IMR-90 (cell line): ENCODE results near the gene POU3F3. TPM values are rescaled to one million over a fixed set of nuclear protein-coding genes. Genes with fewer than 3 reads are reported as not detected.

Experiments used
- ATAC-seq: fragments of 200-7000 bp; cut with Tn5 transposase; 2 replicates; pipeline ENCODE4 v1.9.1; 2020; ENCODE audit warnings: low read depth, mild to moderate bottlenecking, moderate library complexity
- BruUV-seq: library from RNA; stranded (reverse); fragments of 400-500 nt; replicated peaks from 2 replicates; lab custom pipeline; 2021; lab: Mats Ljungman, UMichigan
- CTCF ChIA-PET: fragments of 300-600 bp; formaldehyde crosslinking; extraction: SDS; loops from one replicate; lab custom pipeline; 2021; ENCODE audit warnings: antibody characterized with exemption; lab: Yijun Ruan, JAX
- POLR2A ChIA-PET: fragments of 300-600 bp; sonication (Branson Sonifier 250); formaldehyde crosslinking; loops from one replicate; lab custom pipeline; 2022; ENCODE audit warnings: antibody characterized with exemption; ENCODE audit not compliant: unreplicated experiment; lab: Charles Lee
- DNase-seq: peaks from one replicate; pipeline ENCODE4 v3.0.0; 2013
- H2AFZ ChIP-seq: replicated peaks from 2 replicates; pipeline ENCODE3; 2013; ENCODE audit warnings: low read length, mild to moderate bottlenecking; ENCODE audit not compliant: poor library complexity
- H2AK5ac ChIP-seq: 2 replicates; pipeline ENCODE4 v1.6.1; 2013; ENCODE audit warnings: low read depth, low read length, inconsistent platforms
- H2AK9ac ChIP-seq: replicated peaks from 2 replicates; pipeline ENCODE3; 2013; ENCODE audit warnings: mild to moderate bottlenecking, low read depth, low read length, moderate library complexity; ENCODE audit not compliant: poor library complexity
- H2BK120ac ChIP-seq: 2 replicates; pipeline ENCODE4 v1.6.1; 2013; ENCODE audit warnings: low read depth, low read length, inconsistent platforms
- H2BK15ac ChIP-seq: 3 replicates; pipeline ENCODE4 v1.6.1; 2013; ENCODE audit warnings: low read depth, low read length, inconsistent platforms
- H2BK20ac ChIP-seq: 2 replicates; pipeline ENCODE4 v1.6.1; 2013; ENCODE audit warnings: low read depth, mild to moderate bottlenecking, inconsistent platforms, low read length, moderate library complexity
- H2BK5ac ChIP-seq: 2 replicates; pipeline ENCODE4 v1.6.1; 2013; ENCODE audit warnings: mild to moderate bottlenecking, low read depth, low read length, inconsistent platforms; ENCODE audit not compliant: poor library complexity, severe bottlenecking
- H3K14ac ChIP-seq: replicated peaks from 2 replicates; pipeline ENCODE4 v1.6.1; 2013; ENCODE audit warnings: low read depth, low read length, inconsistent platforms
- H3K18ac ChIP-seq: 2 replicates; pipeline ENCODE4 v1.6.1; 2013; ENCODE audit warnings: low read depth, low read length, control low read depth
- H3K23ac ChIP-seq: 2 replicates; pipeline ENCODE4 v1.6.1; 2013; ENCODE audit warnings: low read depth, low read length, inconsistent platforms
- H3K27ac ChIP-seq: 2 replicates; pipeline ENCODE4 v1.5.1; 2013; ENCODE audit warnings: mild to moderate bottlenecking, control low read depth, low read length; ENCODE audit not compliant: insufficient read depth
- H3K27me3 ChIP-seq: 2 replicates; pipeline ENCODE4 v1.6.1; 2013; ENCODE audit warnings: low read length; ENCODE audit not compliant: control insufficient read depth, insufficient read depth
- H3K36me3 ChIP-seq: 2 replicates; pipeline ENCODE4 v1.6.1; 2013; ENCODE audit warnings: low read length, mixed read lengths; ENCODE audit not compliant: control insufficient read depth, insufficient read depth
- H3K4ac ChIP-seq: 2 replicates; pipeline ENCODE4 v1.6.1; 2013; ENCODE audit warnings: low read depth, low read length, inconsistent platforms
- H3K4me1 ChIP-seq: 2 replicates; pipeline ENCODE4 v1.6.1; 2013; ENCODE audit warnings: low read length, mixed read lengths; ENCODE audit not compliant: control insufficient read depth, insufficient read depth
- H3K4me2 ChIP-seq: 2 replicates; pipeline ENCODE4 v1.6.1; 2013; ENCODE audit warnings: low read depth, mild to moderate bottlenecking, control low read depth, low read length, moderate library complexity
- H3K4me3 ChIP-seq: 2 replicates; pipeline ENCODE4 v1.5.1; 2013; ENCODE audit warnings: low read depth, mild to moderate bottlenecking, control low read depth, low read length, moderate library complexity; ENCODE audit not compliant: insufficient read depth
- H3K56ac ChIP-seq: 2 replicates; pipeline ENCODE4 v1.6.1; 2013; ENCODE audit warnings: low read length, inconsistent platforms; ENCODE audit not compliant: insufficient read depth; ENCODE audit errors: extremely low read depth
- H3K79me1 ChIP-seq, 2 experiments: 2 replicates each; pipeline ENCODE4 v1.6.1; 2013; ENCODE audit warnings: low read length in 2 of 2, inconsistent platforms in 1 of 2, low read depth in 1 of 2
- H3K9ac ChIP-seq: 2 replicates; pipeline ENCODE4 v1.6.1; 2013; ENCODE audit warnings: low read depth, low read length, control low read depth
- H3K9me1 ChIP-seq: 2 replicates; pipeline ENCODE4 v1.6.1; 2013; ENCODE audit warnings: low read length, inconsistent platforms; ENCODE audit not compliant: insufficient read depth
- H3K9me3 ChIP-seq: 2 replicates; pipeline ENCODE4 v1.6.1; 2013; ENCODE audit warnings: low read length; ENCODE audit not compliant: control insufficient read depth, insufficient read depth
- H4K20me1 ChIP-seq: 2 replicates; pipeline ENCODE4 v1.6.1; 2013; ENCODE audit warnings: low read length, inconsistent platforms; ENCODE audit not compliant: insufficient read depth
- H4K5ac ChIP-seq: 2 replicates; pipeline ENCODE4 v1.6.1; 2013; ENCODE audit warnings: mild to moderate bottlenecking, low read depth, low read length, control low read depth
- H4K8ac ChIP-seq, 2 experiments: 2 replicates each; pipeline ENCODE4 v1.6.1; 2013; ENCODE audit warnings: low read depth in 2 of 2, low read length in 2 of 2, control low read depth in 1 of 2, inconsistent platforms in 1 of 2
- H4K91ac ChIP-seq: 2 replicates; pipeline ENCODE4 v1.6.1; 2013; ENCODE audit warnings: low read depth, low read length, inconsistent platforms; ENCODE audit not compliant: insufficient read depth
- BHLHE40 ChIP-seq: fragments of 150-350 bp; IDR thresholded peaks from 2 replicates; pipeline ENCODE4 v1.6.1; 2016; ENCODE audit warnings: mild to moderate bottlenecking, low read depth, low read length
- CEBPB ChIP-seq: IDR thresholded peaks from 2 replicates; pipeline ENCODE4 v1.6.1; 2012; ENCODE audit warnings: low read depth, low read length, improper control_type of control experiment
- CHD1 ChIP-seq: IDR thresholded peaks from 2 replicates; pipeline ENCODE4 v1.6.1; 2012; ENCODE audit warnings: low read depth, low read length, improper control_type of control experiment
- FOS ChIP-seq: fragments of 150-350 bp; IDR thresholded peaks from 2 replicates; pipeline ENCODE4 v1.6.1; 2016; ENCODE audit warnings: low read depth, low read length
- MAFK ChIP-seq: IDR thresholded peaks from 2 replicates; pipeline ENCODE4 v1.6.1; 2012; ENCODE audit warnings: low read depth, low read length, improper control_type of control experiment
- MAZ ChIP-seq: IDR thresholded peaks from 2 replicates; pipeline ENCODE4 v1.6.1; 2012; ENCODE audit warnings: low read depth, mild to moderate bottlenecking, low read length, improper control_type of control experiment, moderate library complexity, borderline replicate concordance
- MXI1 ChIP-seq: IDR thresholded peaks from 2 replicates; pipeline ENCODE4 v1.6.1; 2012; ENCODE audit warnings: low read depth, mild to moderate bottlenecking, low read length, moderate library complexity, borderline replicate concordance
- NFE2L2 ChIP-seq: fragments of 150-350 bp; IDR thresholded peaks from 2 replicates; pipeline ENCODE4 v1.6.1; 2016; ENCODE audit warnings: low read depth, mild to moderate bottlenecking, low read length
- POLR2A ChIP-seq: IDR thresholded peaks from 2 replicates; pipeline ENCODE4 v1.6.1; 2012; ENCODE audit warnings: mild to moderate bottlenecking, low read depth, low read length
- RAD21 ChIP-seq: IDR thresholded peaks from 2 replicates; pipeline ENCODE4 v1.6.1; 2012; ENCODE audit warnings: low read length, improper control_type of control experiment
- RCOR1 ChIP-seq: IDR thresholded peaks from 2 replicates; pipeline ENCODE4 v1.6.1; 2012; ENCODE audit warnings: mild to moderate bottlenecking, low read length, improper control_type of control experiment; ENCODE audit not compliant: insufficient replicate concordance
- RFX5 ChIP-seq: IDR thresholded peaks from 2 replicates; pipeline ENCODE4 v1.8.0; 2012; ENCODE audit warnings: low read depth, mild to moderate bottlenecking, low read length, moderate library complexity
- SMC3 ChIP-seq: fragments of 150-350 bp; IDR thresholded peaks from 2 replicates; pipeline ENCODE4 v1.6.1; 2016; ENCODE audit warnings: low read depth, mild to moderate bottlenecking, antibody characterized with exemption, low read length, moderate library complexity
- WGBS, 2 experiments: methylation state at CpG; one replicate each; pipeline versions ENCODE4 v1.1.5 to v1.1.7; 2013; ENCODE audit warnings: missing lambda C conversion rate in 2 of 2; ENCODE audit not compliant: insufficient read length in 1 of 2; ENCODE audit errors: extremely low coverage in 2 of 2; 5-methylcytosine and 5-hydroxymethylcytosine counted together
- dilution Hi-C: fragments of 300-500 bp; cut with HindIII; formaldehyde crosslinking; loops from one replicate; pipeline ENCODE4 v1.14.3; 2018; ENCODE audit warnings: low sequenced_read_pairs; ENCODE audit not compliant: unreplicated experiment
- in situ Hi-C: fragments of 300-500 bp; cut with MboI; formaldehyde crosslinking; loops from 3 replicates; pipeline ENCODE4 v1.14.3; 2019; ENCODE audit warnings: low sequenced_read_pairs, inconsistent platforms, mixed read lengths
- intact Hi-C: fragments of 100-400 bp; cut with micrococcal nuclease; formaldehyde crosslinking; loops from 2 replicates; pipeline ENCODE4 v1.10.0; 2022
- polyA plus RNA-seq, 3 experiments: library from polyadenylated mRNA; depleted of rRNA; stranded (reverse); fragments of >200 nt; gene quantifications; 2 replicates each; pipeline ENCODE4 v1.2.3, GENCODE V29; 2012; ENCODE audit warnings: low replicate concordance in 1 of 3
- total RNA-seq: library from RNA; depleted of rRNA; stranded (reverse); fragments of >200 nt; gene quantifications from 2 replicates; pipeline ENCODE4 v1.2.3, GENCODE V29; 2012
- TF ChIP-seq, protein P1 (sequence below): fragments of 150-350 bp; IDR thresholded peaks from 2 replicates; pipeline ENCODE4 v1.6.1; 2017; ENCODE audit warnings: mild to moderate bottlenecking, antibody characterized with exemption, low read length, low read depth
- TF ChIP-seq, protein P2 (sequence below): fragments of 150-350 bp; IDR thresholded peaks from 2 replicates; pipeline ENCODE4 v1.6.1; 2016; ENCODE audit warnings: low read depth, mild to moderate bottlenecking, low read length, moderate library complexity, borderline replicate concordance
- TF ChIP-seq, protein P3 (sequence below): conservative IDR thresholded peaks from 2 replicates; pipeline ENCODE4 v1.5.1; 2012; ENCODE audit warnings: mild to moderate bottlenecking, low read depth, low read length, improper control_type of control experiment

The POU3F3 gene
- total and polyA plus RNA-seq, 2 of the 4 experiments (the other 2 are of a cell fraction), result not detected

DNA sequence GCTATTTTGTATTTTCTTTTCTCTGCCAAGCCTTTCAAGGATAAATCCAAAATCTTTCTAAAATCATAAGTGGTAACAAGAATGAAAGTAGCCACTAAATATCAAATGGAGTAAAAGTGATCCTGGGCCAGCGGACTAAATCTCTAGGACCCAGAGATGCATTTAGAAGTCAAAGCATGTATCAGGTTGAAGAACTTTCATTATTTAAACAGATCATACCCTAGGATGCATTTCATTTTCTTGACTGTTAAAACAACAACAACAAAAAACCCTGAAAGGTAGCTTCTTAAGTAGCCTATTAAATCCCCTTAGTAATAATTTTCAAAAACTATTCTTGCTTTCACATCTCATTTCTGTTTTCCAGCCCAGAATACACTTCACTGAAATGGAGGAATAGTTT, 4.8 kb upstream of the POU3F3 start:
- Histone ChIP-seq H2BK15ac (no peak overlapping the region), H3K23ac (no peak overlapping the region), H3K9me1 (no peaks in the 10 kb centered on the region), H3K9ac (no peak overlapping the region), H2BK5ac (no peak overlapping the region), H4K20me1 (no peaks in the 10 kb centered on the region), H3K14ac (no peak overlapping the region), H3K36me3 (no peaks in the 10 kb centered on the region), H3K4me1 (no peaks in the 10 kb centered on the region), H3K27me3 (peaks cover 75% of the 10 kb centered on the region), H3K4me3 (no peak overlapping the region), H3K79me1 (no peaks in the 10 kb centered on the region), H3K27ac (no peak overlapping the region), H4K8ac (no peak overlapping the region), H4K91ac (no peak overlapping the region), H3K18ac (no peak overlapping the region), H2AFZ (no peak overlapping the region), H3K4me2 (no peak overlapping the region), H2AK9ac (no peak overlapping the region), H4K5ac (no peak overlapping the region), H2AK5ac (no peak overlapping the region), H2BK120ac (no peak overlapping the region), H3K4ac (no peak overlapping the region), H3K56ac (no peak overlapping the region), H2BK20ac (no peak overlapping the region), H3K9me3 (peaks cover 3% of the 10 kb centered on the region; the same call in 1 of the 2 replicates)
- dilution Hi-C loops, result no loop called here
- TF ChIP-seq, protein P1, sequence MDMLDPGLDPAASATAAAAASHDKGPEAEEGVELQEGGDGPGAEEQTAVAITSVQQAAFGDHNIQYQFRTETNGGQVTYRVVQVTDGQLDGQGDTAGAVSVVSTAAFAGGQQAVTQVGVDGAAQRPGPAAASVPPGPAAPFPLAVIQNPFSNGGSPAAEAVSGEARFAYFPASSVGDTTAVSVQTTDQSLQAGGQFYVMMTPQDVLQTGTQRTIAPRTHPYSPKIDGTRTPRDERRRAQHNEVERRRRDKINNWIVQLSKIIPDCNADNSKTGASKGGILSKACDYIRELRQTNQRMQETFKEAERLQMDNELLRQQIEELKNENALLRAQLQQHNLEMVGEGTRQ, result no peak
- TF ChIP-seq BHLHE40, result no peak
- no peak for TF ChIP-seq RFX5
- TF ChIP-seq NFE2L2, result no peak
- no peak for TF ChIP-seq POLR2A
- no peak for TF ChIP-seq MAZ
- TF ChIP-seq MAFK, result no peak
- TF ChIP-seq RAD21, result no peak
- TF ChIP-seq, protein P2, sequence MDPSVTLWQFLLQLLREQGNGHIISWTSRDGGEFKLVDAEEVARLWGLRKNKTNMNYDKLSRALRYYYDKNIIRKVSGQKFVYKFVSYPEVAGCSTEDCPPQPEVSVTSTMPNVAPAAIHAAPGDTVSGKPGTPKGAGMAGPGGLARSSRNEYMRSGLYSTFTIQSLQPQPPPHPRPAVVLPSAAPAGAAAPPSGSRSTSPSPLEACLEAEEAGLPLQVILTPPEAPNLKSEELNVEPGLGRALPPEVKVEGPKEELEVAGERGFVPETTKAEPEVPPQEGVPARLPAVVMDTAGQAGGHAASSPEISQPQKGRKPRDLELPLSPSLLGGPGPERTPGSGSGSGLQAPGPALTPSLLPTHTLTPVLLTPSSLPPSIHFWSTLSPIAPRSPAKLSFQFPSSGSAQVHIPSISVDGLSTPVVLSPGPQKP, result no peak
- no peak for TF ChIP-seq FOS
- TF ChIP-seq, protein P3, sequence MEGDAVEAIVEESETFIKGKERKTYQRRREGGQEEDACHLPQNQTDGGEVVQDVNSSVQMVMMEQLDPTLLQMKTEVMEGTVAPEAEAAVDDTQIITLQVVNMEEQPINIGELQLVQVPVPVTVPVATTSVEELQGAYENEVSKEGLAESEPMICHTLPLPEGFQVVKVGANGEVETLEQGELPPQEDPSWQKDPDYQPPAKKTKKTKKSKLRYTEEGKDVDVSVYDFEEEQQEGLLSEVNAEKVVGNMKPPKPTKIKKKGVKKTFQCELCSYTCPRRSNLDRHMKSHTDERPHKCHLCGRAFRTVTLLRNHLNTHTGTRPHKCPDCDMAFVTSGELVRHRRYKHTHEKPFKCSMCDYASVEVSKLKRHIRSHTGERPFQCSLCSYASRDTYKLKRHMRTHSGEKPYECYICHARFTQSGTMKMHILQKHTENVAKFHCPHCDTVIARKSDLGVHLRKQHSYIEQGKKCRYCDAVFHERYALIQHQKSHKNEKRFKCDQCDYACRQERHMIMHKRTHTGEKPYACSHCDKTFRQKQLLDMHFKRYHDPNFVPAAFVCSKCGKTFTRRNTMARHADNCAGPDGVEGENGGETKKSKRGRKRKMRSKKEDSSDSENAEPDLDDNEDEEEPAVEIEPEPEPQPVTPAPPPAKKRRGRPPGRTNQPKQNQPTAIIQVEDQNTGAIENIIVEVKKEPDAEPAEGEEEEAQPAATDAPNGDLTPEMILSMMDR, result no peak
- no peak for TF ChIP-seq SMC3
- no peak for TF ChIP-seq CEBPB
- no peak for TF ChIP-seq MXI1
- no peak for TF ChIP-seq CHD1
- no peak for TF ChIP-seq RCOR1
- ATAC-seq (no peak), DNase-seq (no peak)
- in situ Hi-C loops, result no loop called here
- CTCF ChIA-PET, result interaction anchor here (1.0 to 1.5 kb wide), 6 partner anchors 8 to 1688 kb away, joined by 3 to 12 read pairs (median 4); no protein-coding TSS in a partner anchor
- intact Hi-C loops, result no loop called here
- no CpG with 5 or more reads among the region's 1 CpG for WGBS, 2 experiments
- no TSS peak for BruUV-seq
- POLR2A ChIA-PET, result interaction anchor here (0.8 kb wide), 1 partner anchor 10 kb away, joined by 3 read pairs; no protein-coding TSS in a partner anchor
